ENCODE measurements around the gene ADNP. TPM values are rescaled to one million over a fixed set of nuclear protein-coding genes. Genes with fewer than 3 reads are reported as not detected.
A peak's percentile ranks its signal among the peaks of the same experiment; 100 is the strongest.

Gene ADNP
- total and polyA plus RNA-seq, 2 of the 13 experiments (the other 11 are each of a cell fraction or from before 2014, with no cell fraction given): 21.0 to 21.5 TPM

DNA sequence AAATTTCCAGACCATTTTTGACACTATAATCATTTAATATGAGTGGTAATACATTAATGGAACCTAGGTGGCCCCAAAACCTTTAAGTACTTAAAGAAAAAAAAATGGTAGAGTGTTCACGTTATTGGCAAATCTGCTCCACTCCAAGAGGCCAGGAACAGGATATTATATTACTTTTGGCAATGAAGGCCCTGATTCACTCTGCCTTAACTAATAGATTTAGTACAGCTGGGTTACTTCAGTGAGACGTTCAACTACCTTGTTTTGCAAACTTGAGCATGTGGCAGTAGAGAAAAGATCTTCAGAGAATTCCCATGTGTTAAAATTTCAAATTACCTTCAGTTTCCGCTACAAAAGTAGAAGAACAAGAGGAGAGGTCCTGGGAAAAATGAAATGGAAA lies 12.8 kb downstream of the ADNP start:
- H4K20me1 ChIP-seq (ENCODE audit: insufficient read depth, low read length): peaks cover 71% of the 10 kb centered on the region
- in situ Hi-C loops (cut with HindIII; ENCODE audit: extremely low pct_ligation_motif_present, low pct_unique_long_range_greater_than_20kb): no loop called here

More for the DNA sequence above, 12.8 kb downstream of the ADNP start:
- H3K4me1 ChIP-seq (ENCODE audit: insufficient read depth, low read length): no peaks in the 10 kb centered on the region
- H3K27me3 ChIP-seq (ENCODE audit: control insufficient read depth in 1 of 2, insufficient read depth in 2 of 2, low read length in 2 of 2): no peaks in the 10 kb centered on the region
- DNase-seq (ENCODE audit: low spot score) (no peak), ATAC-seq (no peak), FAIRE-seq (no peak)
- BruUV-seq (replicated peaks): TSS peak; percentile 1
- intact Hi-C loops (cut with micrococcal nuclease; ENCODE audit: unreplicated experiment): no loop called here
- ChIA-PET CTCF (ENCODE audit: low intra/inter-chr PET ratio, low total read pairs) (no interaction called here), POLR2A (no interaction called here)
- TF ChIP-seq ZNF232 (CRISPR knock-in tag; IDR thresholded peaks at IDR 0.05; ENCODE audit: borderline replicate concordance) (no peak), SMAD1 (CRISPR knock-in tag; IDR thresholded peaks at IDR 0.05; ENCODE audit: borderline replicate concordance, low read depth) (no peak), ZC3H13 (CRISPR knock-in tag; IDR thresholded peaks at IDR 0.05) (no peak), SAFB2 (CRISPR knock-in tag; IDR thresholded peaks at IDR 0.05; ENCODE audit: borderline replicate concordance, low read depth) (no peak), CEBPG (CRISPR knock-in tag; IDR thresholded peaks at IDR 0.05) (no peak), ZNF317 (CRISPR knock-in tag; IDR thresholded peaks at IDR 0.05) (no peak), KLF13 (CRISPR knock-in tag; IDR thresholded peaks at IDR 0.05) (no peak), CENPX (CRISPR knock-in tag; IDR thresholded peaks at IDR 0.05) (no peak), HDAC6 (IDR thresholded peaks at IDR 0.05; ENCODE audit: low read depth, low read length) (no peak), SSRP1 (CRISPR knock-in tag; IDR thresholded peaks at IDR 0.05) (no peak), ZFP62 (CRISPR knock-in tag; IDR thresholded peaks at IDR 0.05) (no peak), ERF (CRISPR knock-in tag; IDR thresholded peaks at IDR 0.05) (no peak), SMYD3 (CRISPR knock-in tag; IDR thresholded peaks at IDR 0.05) (no peak)
- TF ChIP-seq, protein P1, sequence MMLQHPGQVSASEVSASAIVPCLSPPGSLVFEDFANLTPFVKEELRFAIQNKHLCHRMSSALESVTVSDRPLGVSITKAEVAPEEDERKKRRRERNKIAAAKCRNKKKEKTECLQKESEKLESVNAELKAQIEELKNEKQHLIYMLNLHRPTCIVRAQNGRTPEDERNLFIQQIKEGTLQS (CRISPR knock-in tag; IDR thresholded peaks at IDR 0.05): no peak
- TF ChIP-seq, protein P2, sequence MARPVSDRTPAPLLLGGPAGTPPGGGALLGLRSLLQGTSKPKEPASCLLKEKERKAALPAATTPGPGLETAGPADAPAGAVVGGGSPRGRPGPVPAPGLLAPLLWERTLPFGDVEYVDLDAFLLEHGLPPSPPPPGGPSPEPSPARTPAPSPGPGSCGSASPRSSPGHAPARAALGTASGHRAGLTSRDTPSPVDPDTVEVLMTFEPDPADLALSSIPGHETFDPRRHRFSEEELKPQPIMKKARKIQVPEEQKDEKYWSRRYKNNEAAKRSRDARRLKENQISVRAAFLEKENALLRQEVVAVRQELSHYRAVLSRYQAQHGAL (CRISPR knock-in tag; IDR thresholded peaks at IDR 0.05; ENCODE audit: not compliant biosample characterization): no peak
- TF ChIP-seq, protein P3, sequence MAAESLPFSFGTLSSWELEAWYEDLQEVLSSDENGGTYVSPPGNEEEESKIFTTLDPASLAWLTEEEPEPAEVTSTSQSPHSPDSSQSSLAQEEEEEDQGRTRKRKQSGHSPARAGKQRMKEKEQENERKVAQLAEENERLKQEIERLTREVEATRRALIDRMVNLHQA (CRISPR knock-in tag; IDR thresholded peaks at IDR 0.05): no peak
- TF ChIP-seq, protein P4, sequence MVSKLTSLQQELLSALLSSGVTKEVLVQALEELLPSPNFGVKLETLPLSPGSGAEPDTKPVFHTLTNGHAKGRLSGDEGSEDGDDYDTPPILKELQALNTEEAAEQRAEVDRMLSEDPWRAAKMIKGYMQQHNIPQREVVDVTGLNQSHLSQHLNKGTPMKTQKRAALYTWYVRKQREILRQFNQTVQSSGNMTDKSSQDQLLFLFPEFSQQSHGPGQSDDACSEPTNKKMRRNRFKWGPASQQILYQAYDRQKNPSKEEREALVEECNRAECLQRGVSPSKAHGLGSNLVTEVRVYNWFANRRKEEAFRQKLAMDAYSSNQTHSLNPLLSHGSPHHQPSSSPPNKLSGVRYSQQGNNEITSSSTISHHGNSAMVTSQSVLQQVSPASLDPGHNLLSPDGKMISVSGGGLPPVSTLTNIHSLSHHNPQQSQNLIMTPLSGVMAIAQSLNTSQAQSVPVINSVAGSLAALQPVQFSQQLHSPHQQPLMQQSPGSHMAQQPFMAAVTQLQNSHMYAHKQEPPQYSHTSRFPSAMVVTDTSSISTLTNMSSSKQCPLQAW (CRISPR knock-in tag; IDR thresholded peaks at IDR 0.05): no peak
- no peak overlapping the region for H2AFZ ChIP-seq (ENCODE audit: low read length)
- H3K4me2 ChIP-seq (ENCODE audit: low read depth, low read length): no peak overlapping the region
- no peak overlapping the region for H3K4me3 ChIP-seq (replicated peaks in 1 of 3; ENCODE audit: insufficient read depth in 1 of 3, low read depth in 2 of 3, low read length in 3 of 3)
- peaks cover 95% of the 10 kb centered on the region for H3K79me2 ChIP-seq (ENCODE audit: insufficient read depth, low read length)
- H3K36me3 ChIP-seq (replicated peaks in 1 of 2; ENCODE audit: control insufficient read depth in 1 of 2, insufficient read depth in 2 of 2, low read length in 2 of 2): peaks cover 7 to 41% of the 10 kb centered on the region in 2 experiments
- H3K27ac ChIP-seq (ENCODE audit: extremely low read length, insufficient read depth, low read length): no peak overlapping the region
- WGBS (ENCODE audit: low lambda C conversion rate): 94% methylated on average over 3 of the region's 3 CpGs
- no peaks in the 10 kb centered on the region for H3K9me3 ChIP-seq (ENCODE audit: low read length)
- no peak overlapping the region for H3K9ac ChIP-seq (ENCODE audit: insufficient read depth, low read depth, low read length)

All from HepG2 (cell line).